ENCODE results near the gene PLAA.

- TF ChIP-seq CTCF (IDR thresholded peaks at IDR 0.05), result no peak
- no peak for TF ChIP-seq POLR2A (IDR thresholded peaks at IDR 0.05)
Observed at GRCh38 chr9:26919698-26920097, 27.3 kb downstream of the PLAA start.

Data from thyroid gland (tissue), 4 donors.